ENCODE measurements around the gene RNASE8. TPM values are rescaled to one million over a fixed set of nuclear protein-coding genes. Genes with fewer than 3 reads are reported as not detected.

The RNASE8 gene
- total RNA-seq, 1 experiment from 2014 or later = not detected

- H3K27ac ChIP-seq = no peak overlapping the region
- H3K36me3 ChIP-seq = no peaks in the 10 kb centered on the region
- H3K27me3 ChIP-seq = peaks cover 20% of the 10 kb centered on the region
- no peaks in the 10 kb centered on the region for H3K9me3 ChIP-seq (replicated peaks)
- H3K4me1 ChIP-seq = no peaks in the 10 kb centered on the region
- peak overlapping the region; percentile 66 for H3K4me3 ChIP-seq
- DNase-seq = no peak
These were observed 33.6 kb upstream of the RNASE8 start for GRCh38 chr14:21023817-21024584.

- peaks cover 20% of the 10 kb centered on the region for H3K27me3 ChIP-seq
- no peaks in the 10 kb centered on the region for H3K36me3 ChIP-seq
- H3K4me3 ChIP-seq = peak within 1 kb of the TSS; percentile 66
- H3K27ac ChIP-seq = no peak within 1 kb of the TSS
- H3K4me1 ChIP-seq = no peaks in the 10 kb centered on the region
- DNase-seq = peak; percentile 54 to 65
- no peaks in the 10 kb centered on the region for H3K9me3 ChIP-seq (replicated peaks)
These were observed 32.8 kb upstream of the RNASE8 start, which contains the start of gene NDRG2 for GRCh38 chr14:21024585-21025370. Gene NDRG2 (minus strand): TSS chr14:21025061. CDS start chr14:21023315, 1,746 bp downstream.

GRCh38 chr14:21025371-21026273, 32.0 kb upstream of the RNASE8 start:
- Histone ChIP-seq H3K27me3 (peaks cover 20% of the 10 kb centered on the region), H3K4me1 (no peaks in the 10 kb centered on the region), H3K4me3 (peak overlapping the region; percentile 66), H3K36me3 (no peaks in the 10 kb centered on the region), H3K27ac (no peak overlapping the region), H3K9me3 (replicated peaks) (no peaks in the 10 kb centered on the region)
- DNase-seq = peak in 1 of 2 experiments; percentile 18

- Histone ChIP-seq H3K4me3 (no peak overlapping the region), H3K4me1 (no peaks in the 10 kb centered on the region)
These were observed 31.2 kb upstream of the RNASE8 start for GRCh38 chr14:21026274-21026987.

GRCh38 chr14:21026988-21027315, 30.7 kb upstream of the RNASE8 start:
- no peak for DNase-seq
- Histone ChIP-seq H3K27ac (no peak overlapping the region), H3K4me3 (no peak overlapping the region), H3K4me1 (no peaks in the 10 kb centered on the region), H3K27me3 (peaks cover 28% of the 10 kb centered on the region), H3K36me3 (no peaks in the 10 kb centered on the region), H3K9me3 (replicated peaks) (no peaks in the 10 kb centered on the region)

More at GRCh38 chr14:21026274-21026987, 31.2 kb upstream of the RNASE8 start:
- no peaks in the 10 kb centered on the region for H3K36me3 ChIP-seq
- no peak for DNase-seq
- H3K9me3 ChIP-seq (replicated peaks) = no peaks in the 10 kb centered on the region
- peaks cover 25% of the 10 kb centered on the region for H3K27me3 ChIP-seq
- H3K27ac ChIP-seq = no peak overlapping the region

- no peak within 1 kb of the TSS for H3K27ac ChIP-seq
- peaks cover 17% of the 10 kb centered on the region for H3K27me3 ChIP-seq
- no peak within 1 kb of the TSS for H3K4me3 ChIP-seq
- H3K36me3 ChIP-seq = no peaks in the 10 kb centered on the region
- no peaks in the 10 kb centered on the region for H3K4me1 ChIP-seq
- H3K9me3 ChIP-seq (replicated peaks) = no peaks in the 10 kb centered on the region
- DNase-seq = no peak
These were observed 27.7 kb upstream of the RNASE8 start, which contains the start of gene TPPP2 for GRCh38 chr14:21029917-21030316. Gene TPPP2 (plus strand): TSS chr14:21030217. CDS start chr14:21030582, 365 bp downstream.

GRCh38 chr14:21030531-21030930, 27.1 kb upstream of the RNASE8 start:
- Histone ChIP-seq H3K27me3 (peaks cover 13% of the 10 kb centered on the region; the same call in 1 of the 2 replicates), H3K4me3 (no peak overlapping the region), H3K4me1 (no peaks in the 10 kb centered on the region), H3K36me3 (no peaks in the 10 kb centered on the region), H3K27ac (no peak overlapping the region), H3K9me3 (replicated peaks) (no peaks in the 10 kb centered on the region)
- DNase-seq = no peak

GRCh38 chr14:21032326-21033132, 25.1 kb upstream of the RNASE8 start:
- no peak overlapping the region for H3K4me3 ChIP-seq
- H3K4me1 ChIP-seq = no peaks in the 10 kb centered on the region
- no peaks in the 10 kb centered on the region for H3K36me3 ChIP-seq
- H3K9me3 ChIP-seq (replicated peaks) = no peaks in the 10 kb centered on the region
- DNase-seq = no peak
- H3K27me3 ChIP-seq = peaks cover 13% of the 10 kb centered on the region; the same call in 1 of the 2 replicates
- H3K27ac ChIP-seq = no peak overlapping the region

GRCh38 chr14:21033133-21033698, 24.4 kb upstream of the RNASE8 start:
- H3K27ac ChIP-seq = no peak overlapping the region
- no peak overlapping the region for H3K4me3 ChIP-seq
- peaks cover 3% of the 10 kb centered on the region; the same call in 1 of the 2 replicates for H3K4me1 ChIP-seq
- H3K9me3 ChIP-seq (replicated peaks) = no peaks in the 10 kb centered on the region
- DNase-seq = no peak
- no peaks in the 10 kb centered on the region for H3K36me3 ChIP-seq
- peaks cover 13% of the 10 kb centered on the region; the same call in 1 of the 2 replicates for H3K27me3 ChIP-seq

- H3K27ac ChIP-seq = no peak within 1 kb of the TSS
- H3K9me3 ChIP-seq (replicated peaks) = no peaks in the 10 kb centered on the region
- H3K27me3 ChIP-seq = peaks cover 13% of the 10 kb centered on the region; the same call in 1 of the 2 replicates
- no peak for DNase-seq
- H3K36me3 ChIP-seq = no peaks in the 10 kb centered on the region
- H3K4me1 ChIP-seq = peaks cover 15% of the 10 kb centered on the region
- no peak within 1 kb of the TSS for H3K4me3 ChIP-seq
These were observed 22.9 kb upstream of the RNASE8 start, which contains the start of gene RNASE13 for GRCh38 chr14:21034707-21035106. Gene RNASE13 (minus strand): TSS chr14:21034807. CDS start chr14:21034288, 519 bp downstream.

- no peaks in the 10 kb centered on the region for H3K36me3 ChIP-seq
- H3K9me3 ChIP-seq (replicated peaks) = no peaks in the 10 kb centered on the region
- no peak overlapping the region for H3K4me3 ChIP-seq
- DNase-seq = no peak
- H3K27me3 ChIP-seq = peaks cover 5% of the 10 kb centered on the region; the same call in 1 of the 2 replicates
- H3K27ac ChIP-seq = no peak overlapping the region
- H3K4me1 ChIP-seq = peaks cover 20% of the 10 kb centered on the region
These were observed 20.9 kb upstream of the RNASE8 start for GRCh38 chr14:21036751-21037150.

- no peak for DNase-seq
- Histone ChIP-seq H3K27me3 (peaks cover 5% of the 10 kb centered on the region; the same call in 1 of the 2 replicates), H3K4me3 (no peak overlapping the region), H3K4me1 (peaks cover 20% of the 10 kb centered on the region), H3K9me3 (replicated peaks) (no peaks in the 10 kb centered on the region), H3K36me3 (no peaks in the 10 kb centered on the region), H3K27ac (no peak overlapping the region)
These were observed 20.5 kb upstream of the RNASE8 start for GRCh38 chr14:21037156-21037555.

All from SJCRH30 (cell line).